Lower leg skin (tissue), 3 donors: ENCODE measurements around the gene CCDC141.

Source experiments
- POLR2A ChIP-seq, 2 donors: fragments of 450-650 bp; IDR thresholded peaks; one replicate each; pipeline ENCODE4 v1.6.1; 2016 to 2017; ENCODE audit warnings: antibody characterized with exemption in 2 of 2, mild to moderate bottlenecking in 1 of 2, moderate library complexity in 1 of 2
- TF ChIP-seq, protein P1 (sequence below), 3 donors: fragments of 450-650 bp; IDR thresholded peaks; one replicate each; pipeline ENCODE4 v1.5.1; 2016; ENCODE audit warnings: antibody characterized with exemption in 3 of 3, mild to moderate bottlenecking in 3 of 3, moderate library complexity in 2 of 3

- TF ChIP-seq, protein P1, sequence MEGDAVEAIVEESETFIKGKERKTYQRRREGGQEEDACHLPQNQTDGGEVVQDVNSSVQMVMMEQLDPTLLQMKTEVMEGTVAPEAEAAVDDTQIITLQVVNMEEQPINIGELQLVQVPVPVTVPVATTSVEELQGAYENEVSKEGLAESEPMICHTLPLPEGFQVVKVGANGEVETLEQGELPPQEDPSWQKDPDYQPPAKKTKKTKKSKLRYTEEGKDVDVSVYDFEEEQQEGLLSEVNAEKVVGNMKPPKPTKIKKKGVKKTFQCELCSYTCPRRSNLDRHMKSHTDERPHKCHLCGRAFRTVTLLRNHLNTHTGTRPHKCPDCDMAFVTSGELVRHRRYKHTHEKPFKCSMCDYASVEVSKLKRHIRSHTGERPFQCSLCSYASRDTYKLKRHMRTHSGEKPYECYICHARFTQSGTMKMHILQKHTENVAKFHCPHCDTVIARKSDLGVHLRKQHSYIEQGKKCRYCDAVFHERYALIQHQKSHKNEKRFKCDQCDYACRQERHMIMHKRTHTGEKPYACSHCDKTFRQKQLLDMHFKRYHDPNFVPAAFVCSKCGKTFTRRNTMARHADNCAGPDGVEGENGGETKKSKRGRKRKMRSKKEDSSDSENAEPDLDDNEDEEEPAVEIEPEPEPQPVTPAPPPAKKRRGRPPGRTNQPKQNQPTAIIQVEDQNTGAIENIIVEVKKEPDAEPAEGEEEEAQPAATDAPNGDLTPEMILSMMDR (IDR thresholded peaks at IDR 0.05), result no peak
- no peak for TF ChIP-seq POLR2A (IDR thresholded peaks at IDR 0.05)
These were observed 220.0 kb downstream of the CCDC141 start for GRCh38 chr2:178829981-178830380.
